Measurements from ENCODE around the gene COLQ. TPM values are rescaled to one million over a fixed set of nuclear protein-coding genes. Genes with fewer than 3 reads are reported as not detected.

Gene COLQ
- polyA plus RNA-seq, 1 donor (not counting 4 experiments of a cell fraction or from before 2014, with no cell fraction given), result 0.35 TPM

DNA sequence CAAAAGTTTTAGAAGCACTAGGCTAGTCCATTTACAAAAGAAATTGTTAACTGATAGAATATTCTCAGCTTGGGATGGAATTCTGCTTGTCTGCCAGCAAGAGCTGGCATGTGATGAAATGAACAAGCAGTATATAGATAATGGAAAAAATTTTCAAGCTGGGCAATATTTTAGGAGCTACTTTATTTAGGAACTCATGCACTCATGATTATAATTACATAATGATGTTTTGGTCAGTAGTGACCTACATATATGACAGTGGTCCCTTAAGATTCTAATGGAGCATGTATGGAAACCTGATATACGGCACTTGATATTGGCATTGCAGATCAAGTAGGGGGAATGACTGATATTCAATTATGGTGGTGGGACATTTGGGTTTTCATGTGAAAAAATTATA lies 88.0 kb downstream of the COLQ start:
- Histone ChIP-seq H3K4me3 (ENCODE audit: control insufficient read depth in 2 of 3, extremely low read depth in 1 of 3, insufficient read depth in 2 of 3, low read depth in 1 of 3, low read length in 3 of 3) (no peak overlapping the region), H3K79me2 (ENCODE audit: control insufficient read depth, insufficient read depth, low read length) (peaks cover 31% of the 10 kb centered on the region), H2AFZ (ENCODE audit: control insufficient read depth, low read length) (no peak overlapping the region), H3K9ac (ENCODE audit: control insufficient read depth, extremely low read depth, insufficient read depth, low read length) (no peak overlapping the region), H3K27ac (ENCODE audit: control insufficient read depth, insufficient read depth, low read length) (no peak overlapping the region), H3K9me3 (ENCODE audit: control insufficient read depth, low read depth, low read length) (no peaks in the 10 kb centered on the region), H3K4me2 (ENCODE audit: control insufficient read depth, extremely low read depth, insufficient read depth, low read depth, low read length) (no peak overlapping the region), H4K20me1 (ENCODE audit: control insufficient read depth, extremely low read depth, insufficient read depth, low read length) (peaks cover 8% of the 10 kb centered on the region), H3K4me1 (ENCODE audit: control insufficient read depth, extremely low read depth, insufficient read depth, low read length) (peaks cover 7% of the 10 kb centered on the region), H3K27me3 (ENCODE audit: control insufficient read depth, extremely low read depth, insufficient read depth, low read length) (no peaks in the 10 kb centered on the region), H3K36me3 (ENCODE audit: control insufficient read depth in 2 of 2, extremely low read depth in 1 of 2, insufficient read depth in 2 of 2, low read length in 2 of 2) (peaks cover 25 to 39% of the 10 kb centered on the region in 2 experiments), H3K9me1 (ENCODE audit: control insufficient read depth, extremely low read depth, insufficient read depth, low read length) (peaks cover 6% of the 10 kb centered on the region)
- DNase-seq (ENCODE audit: low read depth, low spot score) (no peak), FAIRE-seq (no peak)
- TF ChIP-seq, protein P1, sequence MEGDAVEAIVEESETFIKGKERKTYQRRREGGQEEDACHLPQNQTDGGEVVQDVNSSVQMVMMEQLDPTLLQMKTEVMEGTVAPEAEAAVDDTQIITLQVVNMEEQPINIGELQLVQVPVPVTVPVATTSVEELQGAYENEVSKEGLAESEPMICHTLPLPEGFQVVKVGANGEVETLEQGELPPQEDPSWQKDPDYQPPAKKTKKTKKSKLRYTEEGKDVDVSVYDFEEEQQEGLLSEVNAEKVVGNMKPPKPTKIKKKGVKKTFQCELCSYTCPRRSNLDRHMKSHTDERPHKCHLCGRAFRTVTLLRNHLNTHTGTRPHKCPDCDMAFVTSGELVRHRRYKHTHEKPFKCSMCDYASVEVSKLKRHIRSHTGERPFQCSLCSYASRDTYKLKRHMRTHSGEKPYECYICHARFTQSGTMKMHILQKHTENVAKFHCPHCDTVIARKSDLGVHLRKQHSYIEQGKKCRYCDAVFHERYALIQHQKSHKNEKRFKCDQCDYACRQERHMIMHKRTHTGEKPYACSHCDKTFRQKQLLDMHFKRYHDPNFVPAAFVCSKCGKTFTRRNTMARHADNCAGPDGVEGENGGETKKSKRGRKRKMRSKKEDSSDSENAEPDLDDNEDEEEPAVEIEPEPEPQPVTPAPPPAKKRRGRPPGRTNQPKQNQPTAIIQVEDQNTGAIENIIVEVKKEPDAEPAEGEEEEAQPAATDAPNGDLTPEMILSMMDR (optimal IDR thresholded peaks at IDR 0.05 in 1 of 3, IDR thresholded peaks at IDR 0.05 in 1 of 3, conservative IDR thresholded peaks at IDR 0.05 in 1 of 3; ENCODE audit: extremely low read depth in 1 of 3, insufficient read depth in 2 of 3, low read length in 3 of 3), result no peak
- no peak for TF ChIP-seq EZH2 (IDR thresholded peaks at IDR 0.05; ENCODE audit: low read length)
- dilution Hi-C loops (cut with MboI; ENCODE audit: extremely low pct_ligation_motif_present, low sequenced_read_pairs), result no loop called here

DNA sequence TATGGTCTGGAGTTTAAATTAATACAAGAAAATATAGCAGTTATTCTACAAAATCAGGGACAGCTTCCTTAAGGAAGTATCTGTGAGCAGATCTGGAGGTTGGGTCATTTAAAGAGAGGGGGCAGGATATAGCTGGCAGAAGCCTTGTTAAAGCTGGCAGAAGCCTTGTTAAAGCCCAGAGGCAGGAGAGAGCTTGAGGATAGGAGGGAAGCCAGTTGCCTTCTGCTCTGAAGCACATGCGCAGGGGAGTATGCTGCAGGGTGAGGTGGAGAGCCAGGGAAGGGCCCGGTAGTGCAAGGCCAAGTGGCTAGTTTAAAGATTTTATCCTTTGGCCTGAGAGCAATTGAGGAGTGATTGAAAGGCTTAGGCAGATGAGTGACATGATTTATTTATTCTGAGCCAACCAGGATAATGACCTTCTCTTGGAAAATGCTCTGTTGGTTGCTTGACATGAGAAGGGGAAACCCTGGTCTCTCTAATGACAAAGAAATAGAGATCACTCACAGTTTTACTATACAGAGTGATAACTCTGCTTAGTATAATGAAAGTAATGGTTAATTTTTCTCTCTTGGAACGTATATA lies 90.2 kb downstream of the COLQ start:
- H3K36me3 ChIP-seq (ENCODE audit: control insufficient read depth in 2 of 2, extremely low read depth in 1 of 2, insufficient read depth in 2 of 2, low read length in 2 of 2), result peaks cover 17 to 33% of the 10 kb centered on the region in 2 experiments
- H3K9me3 ChIP-seq (ENCODE audit: control insufficient read depth, low read depth, low read length), result no peaks in the 10 kb centered on the region
- no peak for TF ChIP-seq EZH2 (IDR thresholded peaks at IDR 0.05; ENCODE audit: low read length)
- TF ChIP-seq, protein P1 (optimal IDR thresholded peaks at IDR 0.05 in 1 of 3, IDR thresholded peaks at IDR 0.05 in 1 of 3, conservative IDR thresholded peaks at IDR 0.05 in 1 of 3; ENCODE audit: extremely low read depth in 1 of 3, insufficient read depth in 2 of 3, low read length in 3 of 3), result no peak
- H3K27me3 ChIP-seq (ENCODE audit: control insufficient read depth, extremely low read depth, insufficient read depth, low read length), result no peaks in the 10 kb centered on the region
- H4K20me1 ChIP-seq (ENCODE audit: control insufficient read depth, extremely low read depth, insufficient read depth, low read length), result peaks cover 8% of the 10 kb centered on the region
- peaks cover 51% of the 10 kb centered on the region for H3K79me2 ChIP-seq (ENCODE audit: control insufficient read depth, insufficient read depth, low read length)
- no peak overlapping the region for H3K4me2 ChIP-seq (ENCODE audit: control insufficient read depth, extremely low read depth, insufficient read depth, low read depth, low read length)
- H3K27ac ChIP-seq (ENCODE audit: control insufficient read depth, insufficient read depth, low read length), result no peak overlapping the region
- dilution Hi-C loops (cut with MboI; ENCODE audit: extremely low pct_ligation_motif_present, low sequenced_read_pairs), result no loop called here
- DNase-seq (ENCODE audit: low read depth, low spot score) (no peak), FAIRE-seq (no peak)
- peaks cover 10% of the 10 kb centered on the region for H3K4me1 ChIP-seq (ENCODE audit: control insufficient read depth, extremely low read depth, insufficient read depth, low read length)
- H3K9me1 ChIP-seq (ENCODE audit: control insufficient read depth, extremely low read depth, insufficient read depth, low read length), result peaks cover 6% of the 10 kb centered on the region
- H3K9ac ChIP-seq (ENCODE audit: control insufficient read depth, extremely low read depth, insufficient read depth, low read length), result no peak overlapping the region
- H2AFZ ChIP-seq (ENCODE audit: control insufficient read depth, low read length), result no peak overlapping the region
- no peak overlapping the region for H3K4me3 ChIP-seq (ENCODE audit: control insufficient read depth in 2 of 3, extremely low read depth in 1 of 3, insufficient read depth in 2 of 3, low read depth in 1 of 3, low read length in 3 of 3)

Data from keratinocyte (primary cell).